ENCODE measurements around the gene RAB36. TPM values are rescaled to one million over a fixed set of nuclear protein-coding genes. Genes with fewer than 3 reads are reported as not detected.

The RAB36 gene
- total RNA-seq, 1 donor from 2014 or later = not detected

- intact Hi-C loops (cut with micrococcal nuclease) = no loop called here
Observed at GRCh38 chr22:23137468-23137867, 7.8 kb upstream of the RAB36 start.

DNA sequence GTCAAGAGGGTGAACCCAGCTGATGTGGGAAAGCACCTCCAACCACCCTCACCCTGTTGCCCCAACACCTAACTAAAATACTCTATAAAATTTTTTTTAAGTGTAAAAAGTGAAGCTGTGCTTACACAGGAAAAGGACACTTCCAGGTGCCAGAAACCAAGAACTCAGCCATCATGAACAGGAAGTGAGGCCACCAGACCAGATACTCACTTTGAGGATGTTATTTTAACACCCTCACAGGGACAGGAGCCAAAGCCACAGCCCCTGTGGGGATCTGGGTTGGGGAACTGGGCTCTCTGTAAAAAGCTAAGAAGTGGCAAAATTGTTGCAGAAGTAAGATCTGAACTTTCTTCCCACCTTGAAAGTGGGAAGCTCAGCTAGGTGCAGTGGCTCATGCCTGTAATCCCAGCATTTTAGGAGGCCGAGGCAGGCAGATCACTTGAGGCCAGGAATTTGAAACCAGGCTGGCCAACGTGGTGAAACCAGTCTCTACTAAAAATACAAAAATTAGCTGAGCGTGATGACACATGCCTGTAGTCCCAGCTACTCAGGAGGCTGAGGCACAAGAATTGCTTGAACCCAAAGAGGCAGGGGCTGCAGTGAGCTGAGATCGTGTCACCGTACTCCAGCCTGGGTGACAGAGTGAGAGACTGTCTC lies 7.2 kb upstream of the RAB36 start:
- intact Hi-C loops (cut with micrococcal nuclease) = no loop called here

DNA sequence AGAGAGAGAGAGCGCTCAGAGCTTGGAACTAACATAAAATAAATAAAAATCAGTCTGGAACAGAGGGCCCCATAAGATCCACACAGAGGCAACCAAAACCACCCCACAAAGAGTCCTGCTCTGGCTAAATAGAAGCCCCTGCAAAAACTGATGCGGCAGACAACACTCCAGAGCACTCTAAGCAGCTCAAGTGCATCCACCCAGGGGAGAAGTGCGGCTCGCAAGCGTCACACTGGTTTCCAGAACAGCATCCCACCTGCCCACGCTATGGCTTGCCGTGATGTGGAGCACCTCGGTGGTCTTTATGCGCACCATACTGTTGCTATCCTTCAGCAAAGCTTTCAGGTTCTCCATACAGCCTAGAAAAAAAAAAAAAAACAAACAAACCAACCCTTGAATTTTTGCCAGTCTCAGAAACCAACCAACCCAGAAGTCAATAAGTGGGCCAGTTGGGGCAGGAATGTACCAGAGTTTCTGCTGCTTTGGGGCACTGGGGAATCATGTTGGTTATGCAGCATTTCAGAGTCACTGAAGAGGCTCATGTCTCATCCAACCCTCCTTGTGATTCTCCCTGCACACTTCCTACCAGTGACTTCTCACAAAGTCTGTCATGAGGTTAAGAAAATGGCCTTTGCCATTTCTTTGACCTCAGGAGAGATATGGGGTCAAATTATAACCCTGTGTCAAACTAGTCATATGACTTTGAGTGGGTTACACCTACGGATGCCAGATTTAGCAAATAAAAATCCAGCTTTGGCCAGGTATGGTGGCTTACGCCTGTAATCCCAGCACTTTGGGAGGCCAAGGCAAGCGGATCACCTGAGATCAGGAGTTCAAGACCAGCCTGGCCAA lies 6.5 kb upstream of the RAB36 start:
- intact Hi-C loops (cut with micrococcal nuclease) = no loop called here

DNA sequence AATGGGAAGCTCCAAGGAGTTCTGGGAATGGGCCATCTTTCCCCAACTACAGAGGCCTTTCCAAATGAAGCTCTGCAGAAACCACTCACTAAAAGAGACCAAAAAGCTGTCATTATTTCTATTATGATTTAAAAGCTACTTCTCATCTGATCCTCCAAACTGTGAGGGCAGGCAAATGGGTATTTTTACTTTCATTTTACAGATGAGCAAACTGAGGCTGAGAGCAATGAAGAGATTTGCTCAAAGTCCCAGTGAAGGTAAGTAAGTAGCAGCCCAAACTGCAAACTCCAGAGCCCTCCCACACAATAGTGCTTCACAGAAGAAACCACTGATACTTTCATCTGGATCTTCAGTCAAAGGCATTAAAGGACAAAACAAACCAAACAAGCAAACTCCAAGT lies 4.9 kb upstream of the RAB36 start:
- intact Hi-C loops (cut with micrococcal nuclease) = loop anchor here (2.0 kb wide), 1 partner anchor 70 kb away; the partner anchor contains the start of gene GNAZ

DNA sequence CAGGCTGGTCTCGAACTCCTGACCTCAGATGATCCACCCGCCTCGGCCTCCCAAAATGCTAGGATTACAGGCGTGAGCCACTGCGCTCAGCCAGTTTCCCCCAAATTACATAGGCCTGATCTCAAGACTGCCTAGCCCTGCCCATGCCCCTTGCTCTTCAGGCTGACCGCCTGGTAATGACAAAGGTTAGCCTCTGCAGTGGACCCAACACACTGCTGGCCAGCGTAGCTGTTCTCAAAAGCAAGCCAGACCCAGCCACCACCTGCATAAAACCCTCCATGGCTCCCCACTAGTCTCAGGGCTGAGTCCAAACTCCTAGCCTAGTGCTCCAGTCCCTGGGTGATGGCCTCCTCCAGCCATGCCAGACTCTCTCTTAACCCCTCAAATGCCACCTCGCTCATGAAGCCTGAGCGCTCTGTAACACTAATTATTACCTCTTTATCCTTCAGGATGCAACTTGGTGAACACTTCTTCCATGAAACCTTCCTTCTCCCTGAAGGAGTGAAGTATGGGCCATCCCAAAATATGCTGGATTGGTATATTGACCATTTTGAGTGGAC lies 2.7 kb upstream of the RAB36 start:
- intact Hi-C loops (cut with micrococcal nuclease) = no loop called here

GRCh38 chr22:23143119-23143518 lies 2.2 kb upstream of the RAB36 start:
- intact Hi-C loops (cut with micrococcal nuclease) = no loop called here

DNA sequence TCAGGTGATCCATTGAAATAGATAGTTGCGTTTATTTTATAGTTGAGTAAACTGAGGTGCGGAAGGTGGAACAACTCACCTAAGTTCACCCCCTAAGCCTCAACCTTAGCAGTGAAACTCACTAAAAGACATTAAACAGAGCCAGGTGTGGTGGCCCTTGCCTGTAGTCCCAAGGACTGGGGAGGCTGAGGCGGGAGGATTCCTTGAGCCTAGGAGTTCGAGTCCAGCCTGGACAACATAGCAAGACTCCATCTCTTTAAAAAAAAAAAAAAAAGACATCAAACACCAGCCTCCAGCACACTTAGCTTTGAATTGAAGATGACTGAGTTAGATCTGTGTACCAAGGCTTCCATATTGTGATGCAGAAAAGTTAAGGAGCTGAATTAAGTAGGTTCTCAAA lies 845 bp upstream of the RAB36 start:
- intact Hi-C loops (cut with micrococcal nuclease) = no loop called here

DNA sequence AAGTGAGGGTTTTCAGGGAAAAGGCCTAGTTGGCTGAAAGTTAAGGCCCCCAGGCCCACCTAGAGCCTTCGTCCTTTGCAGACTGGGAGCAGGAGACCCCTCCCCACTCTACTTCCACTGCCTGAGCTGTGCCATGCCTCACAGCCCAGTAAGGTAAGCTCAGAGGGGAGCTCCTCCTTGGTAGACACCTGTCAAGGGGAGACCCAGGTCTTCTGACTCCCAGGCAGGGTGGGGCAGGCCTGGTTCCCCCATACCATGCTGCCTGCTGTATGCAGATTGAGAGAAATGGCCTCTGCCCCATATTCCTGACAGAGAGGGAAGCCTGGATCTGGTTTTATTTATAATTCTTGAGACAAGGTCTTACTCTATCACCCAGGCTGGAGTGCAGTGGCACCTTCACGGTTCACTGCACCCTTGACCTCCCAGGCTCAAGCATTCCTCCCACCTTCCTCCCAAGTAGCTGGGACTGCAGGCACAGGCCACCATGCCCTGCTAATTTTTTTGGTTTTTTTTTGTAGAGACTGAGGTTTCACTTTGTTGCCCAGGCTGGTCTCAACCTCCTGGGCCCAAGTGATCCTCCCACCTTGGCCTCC lies 697 bp downstream of the RAB36 start:
- intact Hi-C loops (cut with micrococcal nuclease) = no loop called here

DNA sequence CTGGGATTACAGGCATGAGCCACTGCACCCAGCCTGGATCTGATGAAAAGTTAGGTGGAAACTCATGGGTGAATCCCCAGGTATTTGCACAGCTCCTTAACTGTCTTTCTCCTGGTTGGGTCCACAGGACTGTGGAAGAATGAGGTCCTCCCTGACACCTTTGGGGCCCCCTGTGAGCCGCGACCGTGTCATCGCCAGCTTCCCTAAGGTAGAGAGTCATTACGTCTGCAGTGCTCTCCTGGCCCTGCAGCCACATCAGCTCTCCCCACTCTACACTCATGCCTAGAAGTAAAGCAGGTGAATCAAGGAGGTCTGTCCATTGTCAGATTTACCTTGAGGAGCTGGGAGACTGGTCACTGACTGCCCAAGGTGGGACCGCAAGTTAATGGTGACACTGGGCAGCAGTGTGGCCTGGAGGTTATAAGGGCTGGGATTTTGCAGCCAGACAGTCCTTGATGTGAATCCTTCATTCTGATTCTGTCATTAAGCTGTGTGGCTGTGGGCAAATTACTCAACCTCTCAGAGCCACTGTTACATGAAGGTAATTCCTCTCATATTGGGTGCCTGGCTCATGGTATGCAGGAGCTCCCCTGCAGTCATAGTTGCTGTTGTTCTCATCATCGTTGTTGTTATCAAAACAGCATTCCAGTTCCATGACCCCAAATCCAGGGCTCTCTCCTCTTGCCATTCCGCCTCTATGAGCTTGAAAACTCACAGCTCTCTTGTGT lies 1.4 kb downstream of the RAB36 start:
- intact Hi-C loops (cut with micrococcal nuclease) = no loop called here

DNA sequence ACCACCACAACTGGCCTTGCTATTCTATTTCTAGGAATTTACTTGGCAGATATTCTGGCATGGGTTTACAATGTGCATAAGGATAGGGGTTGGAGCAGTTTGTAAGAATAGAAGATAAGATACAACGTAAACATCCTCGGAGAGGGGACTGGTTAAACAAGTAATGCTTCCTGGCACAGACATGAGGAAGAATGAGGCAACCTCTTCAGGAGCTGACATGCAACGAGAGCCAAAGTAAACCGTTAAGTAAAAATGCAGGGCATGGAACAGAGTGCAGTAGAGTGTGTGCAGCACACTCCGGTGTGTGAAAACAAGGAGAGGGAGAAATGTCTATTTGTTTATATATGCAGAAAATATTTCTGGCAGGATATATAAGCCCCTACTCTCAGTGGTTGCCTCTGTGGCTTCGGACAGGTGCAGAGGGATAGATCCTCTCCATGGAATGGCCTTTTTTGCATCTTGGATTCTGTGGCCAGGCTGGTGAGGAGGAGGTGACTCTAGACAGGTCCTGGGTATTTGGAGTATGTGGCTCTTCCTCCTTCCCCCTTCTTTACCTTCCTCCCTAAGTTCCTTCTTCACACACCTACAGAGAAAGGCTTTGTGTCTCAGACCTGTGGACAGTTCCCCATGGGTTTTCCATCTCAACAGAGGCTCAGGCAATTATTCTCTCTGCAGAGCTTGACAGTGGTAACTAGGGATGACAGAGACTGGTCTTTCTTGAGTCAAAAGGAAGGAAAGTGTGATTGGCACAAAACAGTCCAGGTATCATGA lies 2.5 kb downstream of the RAB36 start:
- intact Hi-C loops (cut with micrococcal nuclease) = no loop called here

- intact Hi-C loops (cut with micrococcal nuclease) = no loop called here
Observed at GRCh38 chr22:23149743-23150238, 4.5 kb downstream of the RAB36 start.

GRCh38 chr22:23150762-23151161 lies 5.5 kb downstream of the RAB36 start:
- intact Hi-C loops (cut with micrococcal nuclease) = no loop called here

GRCh38 chr22:23151827-23152226 lies 6.5 kb downstream of the RAB36 start:
- intact Hi-C loops (cut with micrococcal nuclease) = no loop called here

DNA sequence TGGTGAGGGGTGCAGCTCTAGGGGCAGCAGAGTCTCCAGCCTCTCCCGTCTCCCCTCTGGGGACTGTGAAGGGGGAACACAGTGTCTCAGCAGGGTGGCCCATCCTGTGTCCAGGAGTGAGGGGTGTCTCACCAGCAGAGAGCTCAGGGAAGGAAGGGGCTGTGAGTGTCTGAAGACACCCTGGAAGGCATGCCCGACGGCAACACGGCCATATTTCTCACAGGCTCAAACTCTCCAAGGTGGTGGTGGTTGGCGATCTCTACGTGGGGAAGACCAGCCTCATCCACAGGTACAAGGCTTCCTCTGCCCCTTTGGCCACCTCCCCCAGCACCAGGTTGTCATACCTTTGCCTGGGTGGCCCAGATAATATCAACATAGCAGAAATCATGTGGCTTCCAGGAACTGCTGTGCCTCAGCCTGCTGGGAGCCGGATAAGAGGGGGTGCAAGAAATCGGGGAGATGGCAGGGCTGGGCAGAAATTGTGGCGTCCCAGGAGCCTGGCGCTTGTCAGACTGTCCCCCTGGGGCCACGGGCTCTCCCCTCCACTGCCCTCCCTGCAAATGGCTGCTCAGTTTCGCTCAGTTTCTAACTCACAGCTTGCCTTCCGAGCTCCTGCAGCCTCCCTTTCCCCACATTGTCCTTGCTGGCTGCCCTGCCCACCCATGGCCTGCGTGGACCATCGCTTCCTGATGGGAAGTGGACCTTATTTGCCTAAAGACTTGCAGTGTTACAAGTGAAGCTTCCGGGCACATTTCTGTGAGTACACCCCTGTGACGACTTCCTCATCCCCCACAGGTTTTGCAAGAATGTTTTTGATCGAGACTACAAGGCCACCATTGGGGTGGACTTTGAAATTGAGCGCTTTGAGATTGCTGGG lies 7.2 kb downstream of the RAB36 start:
- intact Hi-C loops (cut with micrococcal nuclease) = no loop called here

DNA sequence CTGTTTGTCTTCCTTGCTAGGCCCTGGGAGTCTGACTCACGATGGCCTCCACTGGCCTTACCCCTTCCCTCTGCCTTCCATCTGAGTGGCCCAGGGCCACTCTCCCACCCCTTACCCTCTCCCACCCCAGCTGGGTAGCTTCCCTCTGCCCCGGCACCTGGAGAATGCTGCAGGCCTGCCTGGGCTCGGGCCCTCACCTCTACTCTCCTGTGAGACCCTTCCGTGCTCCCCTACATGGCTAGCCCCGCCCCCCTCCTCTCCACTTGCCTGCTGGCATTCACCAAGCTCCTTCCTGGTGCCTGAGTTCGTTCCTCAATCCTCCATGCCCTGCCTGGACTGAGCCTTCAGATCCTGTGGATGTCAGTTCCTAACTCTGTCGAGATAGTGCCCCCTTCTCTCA lies 8.7 kb downstream of the RAB36 start:
- intact Hi-C loops (cut with micrococcal nuclease) = no loop called here

DNA sequence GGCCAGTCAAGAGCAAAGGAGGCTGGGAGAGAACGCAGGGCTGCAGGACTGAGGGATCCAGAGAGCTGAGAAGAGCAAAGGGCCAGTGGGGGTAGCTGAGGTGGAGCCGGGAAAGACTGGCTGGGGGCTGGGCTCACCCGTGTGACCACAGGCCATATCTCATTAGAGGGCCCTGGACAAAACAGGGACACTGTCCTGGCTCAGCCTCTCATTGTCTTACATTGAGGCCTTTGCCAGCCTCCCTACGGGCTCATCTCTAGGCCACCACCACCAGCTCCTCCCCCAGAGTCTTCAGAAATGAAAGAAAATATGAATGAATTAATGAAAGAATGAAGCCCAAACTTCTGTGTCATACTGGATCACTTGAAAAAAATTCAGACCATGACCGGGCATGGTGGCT lies 9.2 kb downstream of the RAB36 start:
- intact Hi-C loops (cut with micrococcal nuclease) = no loop called here

- intact Hi-C loops (cut with micrococcal nuclease) = no loop called here
Observed at GRCh38 chr22:23155143-23155542, 9.9 kb downstream of the RAB36 start.

GRCh38 chr22:23155831-23156230 lies 10.6 kb downstream of the RAB36 start:
- intact Hi-C loops (cut with micrococcal nuclease) = no loop called here

- intact Hi-C loops (cut with micrococcal nuclease) = no loop called here
Observed at GRCh38 chr22:23156286-23156685, 11.0 kb downstream of the RAB36 start.

All from T-helper 2 cell treated with Interferon-gamma antibody and Interleukin-4, amounts not matched to agents 100 ng/mL and 5 ng/mL, for 36 hours (primary cell).